Ascending aorta (tissue), 2 donors: ENCODE results near the gene THBS4. TPM values are rescaled to one million over a fixed set of nuclear protein-coding genes. Genes with fewer than 3 reads are reported as not detected.

Experiments used
- DNase-seq, 2 donors: peaks; one replicate each; pipeline ENCODE4 v3.0.0-alpha.2; 2019; ENCODE audit warnings: low spot score in 2 of 2
- H3K27ac ChIP-seq, 2 donors: fragments of 200-600 bp; sonication (generic); one replicate each; pipeline ENCODE4 v1.5.1; 2016 to 2017; ENCODE audit warnings: mild to moderate bottlenecking in 1 of 2
- H3K27me3 ChIP-seq: fragments of 200-600 bp; sonication (generic); one replicate; pipeline ENCODE4 v1.5.1; 2017
- H3K36me3 ChIP-seq, 2 donors: fragments of 200-600 bp; sonication (generic); one replicate each; pipeline ENCODE4 v1.5.1; 2016
- H3K4me1 ChIP-seq, 2 donors: fragments of 200-600 bp; sonication (generic); one replicate each; pipeline ENCODE4 v1.5.1; 2016 to 2017; ENCODE audit warnings: mild to moderate bottlenecking in 1 of 2
- H3K4me3 ChIP-seq, 2 donors: fragments of 200-600 bp; sonication (generic); one replicate each; pipeline ENCODE4 v1.5.1; 2016 to 2017; ENCODE audit warnings: mild to moderate bottlenecking in 1 of 2
- H3K9me3 ChIP-seq, 2 donors: fragments of 200-600 bp; sonication (generic); one replicate each; pipeline ENCODE4 v1.5.1; 2016
- intact Hi-C: fragments of 100-400 bp; cut with DNase I; formaldehyde crosslinking; loops from one replicate; pipeline ENCODE4 v1.15.1; 2023
- total RNA-seq: library from RNA; depleted of rRNA; stranded (reverse); fragments of >200 nt; gene quantifications from one replicate; pipeline ENCODE4 v1.1.0, GENCODE V29; 2016
- TF ChIP-seq, protein P1 (sequence below), 3 experiments: fragments of 200-600 bp in 2 of 3; fragments of 450-650 bp in 1 of 3; sonication (generic) in 2 of 3; IDR thresholded peaks; one replicate each; pipeline ENCODE4 v1.5.1; 2016 to 2019; ENCODE audit warnings: antibody characterized with exemption in 3 of 3, mild to moderate bottlenecking in 1 of 3, moderate library complexity in 1 of 3

Gene THBS4
- total RNA-seq, 1 donor from 2014 or later, result not detected

DNA sequence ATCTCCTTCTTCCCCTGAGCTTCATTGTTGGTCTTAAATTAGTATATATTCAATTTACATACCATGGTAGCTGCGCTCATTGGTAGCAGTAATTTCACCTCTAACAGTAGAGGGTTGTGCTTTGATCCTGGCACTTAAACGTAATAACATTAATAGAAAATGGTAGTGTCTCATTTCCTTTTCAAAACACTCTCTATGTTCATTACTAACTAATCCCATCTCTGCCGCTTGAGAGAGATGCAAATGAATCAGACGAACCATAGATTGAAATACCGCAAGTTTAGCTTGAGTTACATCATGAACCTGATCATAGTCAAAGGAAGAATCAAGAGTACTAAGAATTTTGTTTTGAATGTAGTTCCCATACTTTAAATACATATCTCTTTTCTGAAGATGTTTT is 2.2 kb downstream of the THBS4 start:
- Histone ChIP-seq H3K4me1 (no peaks in the 10 kb centered on the region), H3K27me3 (peaks cover 4% of the 10 kb centered on the region), H3K4me3 (no peak overlapping the region), H3K9me3 (no peaks in the 10 kb centered on the region), H3K27ac (no peak overlapping the region), H3K36me3 (no peaks in the 10 kb centered on the region)
- DNase-seq, result no peak
- TF ChIP-seq, protein P1, sequence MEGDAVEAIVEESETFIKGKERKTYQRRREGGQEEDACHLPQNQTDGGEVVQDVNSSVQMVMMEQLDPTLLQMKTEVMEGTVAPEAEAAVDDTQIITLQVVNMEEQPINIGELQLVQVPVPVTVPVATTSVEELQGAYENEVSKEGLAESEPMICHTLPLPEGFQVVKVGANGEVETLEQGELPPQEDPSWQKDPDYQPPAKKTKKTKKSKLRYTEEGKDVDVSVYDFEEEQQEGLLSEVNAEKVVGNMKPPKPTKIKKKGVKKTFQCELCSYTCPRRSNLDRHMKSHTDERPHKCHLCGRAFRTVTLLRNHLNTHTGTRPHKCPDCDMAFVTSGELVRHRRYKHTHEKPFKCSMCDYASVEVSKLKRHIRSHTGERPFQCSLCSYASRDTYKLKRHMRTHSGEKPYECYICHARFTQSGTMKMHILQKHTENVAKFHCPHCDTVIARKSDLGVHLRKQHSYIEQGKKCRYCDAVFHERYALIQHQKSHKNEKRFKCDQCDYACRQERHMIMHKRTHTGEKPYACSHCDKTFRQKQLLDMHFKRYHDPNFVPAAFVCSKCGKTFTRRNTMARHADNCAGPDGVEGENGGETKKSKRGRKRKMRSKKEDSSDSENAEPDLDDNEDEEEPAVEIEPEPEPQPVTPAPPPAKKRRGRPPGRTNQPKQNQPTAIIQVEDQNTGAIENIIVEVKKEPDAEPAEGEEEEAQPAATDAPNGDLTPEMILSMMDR (IDR thresholded peaks at IDR 0.05), result no peak
- intact Hi-C loops, result no loop called here

DNA sequence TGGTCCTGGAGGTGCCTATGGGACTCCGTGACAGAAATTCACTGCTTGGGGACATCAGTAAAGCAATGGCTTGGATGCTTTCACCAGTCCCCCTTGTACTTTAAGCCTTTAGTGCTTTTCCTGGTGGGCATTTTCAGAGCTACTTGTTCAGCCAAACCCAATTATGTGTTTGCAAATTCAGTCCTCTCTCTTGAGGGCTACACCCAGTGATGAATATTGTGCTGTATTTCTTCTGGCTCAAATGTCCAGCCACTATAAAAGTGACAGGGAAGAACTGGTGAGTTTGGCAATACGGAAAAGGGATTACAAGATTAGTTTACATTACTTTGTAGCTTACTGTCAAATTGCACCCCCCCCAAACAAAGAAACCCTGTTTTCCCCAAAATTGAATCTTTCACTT is 4.5 kb downstream of the THBS4 start:
- intact Hi-C loops, result no loop called here
- no peak overlapping the region for H3K27ac ChIP-seq
- no peak for DNase-seq

DNA sequence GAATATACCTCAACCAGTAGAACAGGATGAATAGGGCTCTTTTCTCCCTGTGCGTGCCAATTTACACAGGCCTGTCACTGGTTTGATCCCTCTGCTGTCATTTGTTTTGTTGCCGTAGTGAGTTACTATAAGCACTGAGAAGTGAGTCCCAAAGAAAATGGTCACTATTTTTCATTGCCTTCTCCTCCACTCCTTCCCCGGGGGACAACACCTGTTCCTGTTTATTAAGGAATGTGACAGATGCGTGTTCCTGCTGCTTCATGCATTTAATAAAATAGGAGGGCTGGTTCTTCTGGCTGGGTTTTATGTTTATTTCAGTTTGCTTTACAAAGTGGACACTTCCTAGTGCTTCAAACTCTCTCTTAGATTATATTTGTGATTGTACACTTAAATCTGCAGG is 6.4 kb downstream of the THBS4 start:
- intact Hi-C loops, result no loop called here
- no peaks in the 10 kb centered on the region for H3K36me3 ChIP-seq
- TF ChIP-seq, protein P1 (IDR thresholded peaks at IDR 0.05), result no peak
- no peaks in the 10 kb centered on the region for H3K27me3 ChIP-seq
- no peak overlapping the region for H3K27ac ChIP-seq
- no peak overlapping the region for H3K4me3 ChIP-seq
- H3K9me3 ChIP-seq, result no peaks in the 10 kb centered on the region
- DNase-seq, result no peak
- no peaks in the 10 kb centered on the region for H3K4me1 ChIP-seq

More for the DNA sequence above, 4.5 kb downstream of the THBS4 start:
- Histone ChIP-seq H3K27me3 (peaks cover 4% of the 10 kb centered on the region), H3K4me1 (no peaks in the 10 kb centered on the region), H3K9me3 (no peaks in the 10 kb centered on the region), H3K4me3 (no peak overlapping the region), H3K36me3 (no peaks in the 10 kb centered on the region)
- TF ChIP-seq, protein P1 (IDR thresholded peaks at IDR 0.05), result no peak

DNA sequence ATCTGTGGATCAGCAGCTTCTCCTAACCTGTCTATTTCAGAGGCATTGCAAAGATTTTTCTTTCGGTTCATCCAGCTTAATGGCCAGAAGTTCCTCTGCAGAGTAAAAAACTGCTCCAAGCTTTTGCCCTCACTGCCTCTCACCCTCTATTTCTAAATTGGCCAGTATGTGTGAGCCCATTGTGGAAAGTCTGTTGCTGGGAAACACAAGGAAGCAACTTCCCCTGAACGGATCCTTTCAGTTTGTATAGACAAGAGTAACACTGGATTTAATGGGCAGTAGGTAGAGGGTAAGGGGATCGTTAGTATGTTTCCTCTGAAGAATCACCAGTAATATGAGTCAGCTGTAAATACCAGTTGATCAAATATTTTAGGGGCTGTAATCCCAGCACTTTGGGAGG is 7.2 kb downstream of the THBS4 start:
- H3K36me3 ChIP-seq, result no peaks in the 10 kb centered on the region
- H3K4me1 ChIP-seq, result no peaks in the 10 kb centered on the region
- intact Hi-C loops, result no loop called here
- H3K27ac ChIP-seq, result no peak overlapping the region
- H3K9me3 ChIP-seq, result no peaks in the 10 kb centered on the region
- H3K27me3 ChIP-seq, result no peaks in the 10 kb centered on the region
- TF ChIP-seq, protein P1 (IDR thresholded peaks at IDR 0.05), result no peak
- no peak overlapping the region for H3K4me3 ChIP-seq
- no peak for DNase-seq

DNA sequence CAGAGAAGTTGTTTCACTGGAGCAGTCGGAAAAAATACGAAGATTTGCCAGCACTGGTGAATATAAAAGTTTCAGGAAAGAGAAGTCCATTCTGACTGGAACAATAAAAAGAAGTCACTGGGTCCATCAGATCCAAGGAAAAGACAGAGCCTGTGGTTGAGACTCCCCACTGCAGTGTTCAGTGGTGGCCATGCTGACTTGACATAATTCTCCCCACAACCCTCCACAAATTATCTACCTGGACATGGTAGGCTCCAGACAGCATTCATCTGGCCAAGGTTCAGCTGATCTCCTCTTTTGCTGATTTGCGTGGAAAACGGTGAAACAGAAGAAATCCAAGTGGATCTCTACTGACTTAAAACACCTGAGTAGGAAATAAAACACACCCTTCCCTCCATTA is 8.0 kb downstream of the THBS4 start:
- no peak overlapping the region for H3K27ac ChIP-seq
- intact Hi-C loops, result no loop called here
- no peaks in the 10 kb centered on the region for H3K36me3 ChIP-seq
- no peaks in the 10 kb centered on the region for H3K27me3 ChIP-seq
- H3K4me1 ChIP-seq, result no peaks in the 10 kb centered on the region
- no peak for DNase-seq
- H3K4me3 ChIP-seq, result no peak overlapping the region
- TF ChIP-seq, protein P1 (IDR thresholded peaks at IDR 0.05), result no peak
- H3K9me3 ChIP-seq, result no peaks in the 10 kb centered on the region

DNA sequence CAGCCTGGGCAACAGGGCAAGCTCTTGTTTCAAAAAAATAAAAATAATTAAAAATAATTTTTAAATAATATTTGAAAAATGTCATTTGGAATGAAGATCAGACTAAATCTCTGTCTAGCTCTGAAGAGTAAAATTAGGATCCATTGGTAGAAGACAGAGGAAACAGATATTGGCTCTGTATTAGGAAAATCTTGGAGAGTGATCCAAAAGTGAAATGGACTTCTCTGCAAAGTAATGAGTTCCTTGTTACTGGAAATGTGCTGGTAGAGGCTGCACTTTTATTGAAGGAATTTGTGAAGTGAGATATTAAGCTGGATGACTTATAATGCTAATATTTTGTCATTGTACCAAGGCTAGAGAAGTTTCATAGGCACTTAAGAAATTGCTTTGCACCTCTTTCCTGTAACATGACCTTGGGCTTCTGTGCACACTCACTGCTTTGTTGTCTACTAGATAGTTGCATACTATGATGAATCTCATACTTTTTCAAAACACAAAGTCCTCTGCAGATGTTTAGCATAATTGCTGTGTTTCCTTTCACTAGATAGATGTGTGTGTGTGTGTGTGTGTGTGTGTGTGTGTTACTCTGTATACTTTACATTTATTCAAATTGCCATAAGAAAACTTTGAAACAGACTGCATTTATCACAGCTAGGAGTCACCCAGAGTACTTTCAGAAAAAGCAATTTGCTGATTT is 13.1 kb downstream of the THBS4 start:
- Histone ChIP-seq H3K4me1 (no peaks in the 10 kb centered on the region), H3K27me3 (no peaks in the 10 kb centered on the region), H3K4me3 (no peak overlapping the region), H3K27ac (no peak overlapping the region), H3K9me3 (no peaks in the 10 kb centered on the region), H3K36me3 (no peaks in the 10 kb centered on the region)
- intact Hi-C loops, result no loop called here
- DNase-seq, result no peak
- TF ChIP-seq, protein P1 (IDR thresholded peaks at IDR 0.05), result no peak
